Posterior cingulate gyrus (tissue), 11 donors: ENCODE results near the gene CIT.
"Not testable (repeated sequence)": the region's sequence is repeated elsewhere in the genome, so short reads cannot be mapped to it uniquely, and the experiment has no call there.

ENCODE experiments used
- DNase-seq, 10 donors: peaks; one replicate each; pipeline versions ENCODE4 v3.0.0 to v3.0.0-alpha.2; 2020 to 2021; ENCODE audit warnings: mixed read lengths in 3 of 10
- intact Hi-C: fragments of 100-400 bp; cut with DNase I; formaldehyde crosslinking; loops from one replicate; pipeline ENCODE4 v1.15.1; 2023

CIT gene, protein sequence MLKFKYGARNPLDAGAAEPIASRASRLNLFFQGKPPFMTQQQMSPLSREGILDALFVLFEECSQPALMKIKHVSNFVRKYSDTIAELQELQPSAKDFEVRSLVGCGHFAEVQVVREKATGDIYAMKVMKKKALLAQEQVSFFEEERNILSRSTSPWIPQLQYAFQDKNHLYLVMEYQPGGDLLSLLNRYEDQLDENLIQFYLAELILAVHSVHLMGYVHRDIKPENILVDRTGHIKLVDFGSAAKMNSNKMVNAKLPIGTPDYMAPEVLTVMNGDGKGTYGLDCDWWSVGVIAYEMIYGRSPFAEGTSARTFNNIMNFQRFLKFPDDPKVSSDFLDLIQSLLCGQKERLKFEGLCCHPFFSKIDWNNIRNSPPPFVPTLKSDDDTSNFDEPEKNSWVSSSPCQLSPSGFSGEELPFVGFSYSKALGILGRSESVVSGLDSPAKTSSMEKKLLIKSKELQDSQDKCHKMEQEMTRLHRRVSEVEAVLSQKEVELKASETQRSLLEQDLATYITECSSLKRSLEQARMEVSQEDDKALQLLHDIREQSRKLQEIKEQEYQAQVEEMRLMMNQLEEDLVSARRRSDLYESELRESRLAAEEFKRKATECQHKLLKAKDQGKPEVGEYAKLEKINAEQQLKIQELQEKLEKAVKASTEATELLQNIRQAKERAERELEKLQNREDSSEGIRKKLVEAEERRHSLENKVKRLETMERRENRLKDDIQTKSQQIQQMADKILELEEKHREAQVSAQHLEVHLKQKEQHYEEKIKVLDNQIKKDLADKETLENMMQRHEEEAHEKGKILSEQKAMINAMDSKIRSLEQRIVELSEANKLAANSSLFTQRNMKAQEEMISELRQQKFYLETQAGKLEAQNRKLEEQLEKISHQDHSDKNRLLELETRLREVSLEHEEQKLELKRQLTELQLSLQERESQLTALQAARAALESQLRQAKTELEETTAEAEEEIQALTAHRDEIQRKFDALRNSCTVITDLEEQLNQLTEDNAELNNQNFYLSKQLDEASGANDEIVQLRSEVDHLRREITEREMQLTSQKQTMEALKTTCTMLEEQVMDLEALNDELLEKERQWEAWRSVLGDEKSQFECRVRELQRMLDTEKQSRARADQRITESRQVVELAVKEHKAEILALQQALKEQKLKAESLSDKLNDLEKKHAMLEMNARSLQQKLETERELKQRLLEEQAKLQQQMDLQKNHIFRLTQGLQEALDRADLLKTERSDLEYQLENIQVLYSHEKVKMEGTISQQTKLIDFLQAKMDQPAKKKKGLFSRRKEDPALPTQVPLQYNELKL (N-terminal part only)

DNA sequence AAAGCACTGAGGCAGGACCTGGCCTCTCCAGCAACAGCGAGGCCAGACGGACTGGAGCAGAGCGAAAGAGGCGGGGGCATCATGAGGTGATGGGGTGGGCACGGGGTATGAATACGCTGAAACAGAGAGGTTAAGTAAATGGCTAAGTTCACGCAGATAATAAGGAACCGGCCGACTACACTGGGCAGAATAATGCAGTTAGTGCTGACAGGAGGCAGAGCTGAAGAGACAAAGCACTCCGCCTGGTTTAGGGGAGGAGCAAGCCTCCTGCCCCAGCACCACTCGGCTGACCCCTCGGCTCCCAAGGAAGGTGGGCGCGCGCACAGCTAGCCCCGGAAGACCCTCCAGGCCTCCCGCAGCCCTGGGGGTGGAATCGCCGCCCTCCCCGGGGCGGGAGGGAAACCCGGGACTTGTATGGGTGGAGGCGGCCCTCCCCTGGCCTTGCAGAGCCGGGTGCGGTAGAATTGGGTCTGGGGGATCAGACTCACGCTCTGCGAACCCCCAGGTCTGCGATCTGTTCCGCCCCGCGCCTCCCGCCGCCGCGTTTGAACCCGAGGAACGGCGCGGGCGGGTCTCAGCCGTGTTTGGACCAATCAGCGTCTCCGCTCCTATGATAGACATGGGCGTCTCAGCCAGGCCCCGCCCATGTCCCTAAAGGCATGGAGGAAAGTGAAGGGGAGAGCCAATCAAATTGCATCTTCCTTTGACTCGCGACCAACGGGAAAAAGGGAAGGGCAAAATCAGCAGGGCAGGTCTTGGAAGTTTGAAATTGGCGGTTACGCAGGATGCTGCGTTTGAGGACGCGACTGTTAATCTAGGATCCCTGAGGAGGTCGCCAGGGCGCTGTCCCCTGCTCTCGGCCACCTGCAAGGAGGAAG lies at the start of gene CIT:
Gene CIT (minus strand): TSS at position 560 of the 878 bp plus-strand sequence. CDS start 1,152 bp downstream, outside the sequence.
- intact Hi-C loops, result no loop called here
- peak; percentile 74 to 98 (median 87) for DNase-seq

DNA sequence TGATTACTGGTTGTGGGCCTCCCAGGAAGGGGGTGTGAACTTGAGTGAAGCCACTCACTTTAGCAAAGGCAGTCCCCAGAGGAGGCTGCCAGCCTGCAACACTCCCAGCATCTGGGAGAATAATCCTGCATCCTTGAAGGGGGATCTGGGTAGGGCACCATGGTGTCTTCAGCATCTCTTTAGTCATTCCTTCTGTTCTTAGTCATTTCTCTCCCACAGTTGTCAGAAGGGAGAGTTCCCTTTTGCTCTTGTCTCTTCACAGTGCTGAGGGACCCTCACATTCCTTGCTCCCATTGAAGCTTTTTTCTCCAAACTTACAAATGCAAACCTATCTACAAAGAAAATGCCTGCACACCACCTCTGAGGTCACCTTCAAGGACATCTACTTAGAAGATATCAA lies 48.1 kb upstream of the CIT start:
- DNase-seq, result no peak
- intact Hi-C loops, result no loop called here

DNA sequence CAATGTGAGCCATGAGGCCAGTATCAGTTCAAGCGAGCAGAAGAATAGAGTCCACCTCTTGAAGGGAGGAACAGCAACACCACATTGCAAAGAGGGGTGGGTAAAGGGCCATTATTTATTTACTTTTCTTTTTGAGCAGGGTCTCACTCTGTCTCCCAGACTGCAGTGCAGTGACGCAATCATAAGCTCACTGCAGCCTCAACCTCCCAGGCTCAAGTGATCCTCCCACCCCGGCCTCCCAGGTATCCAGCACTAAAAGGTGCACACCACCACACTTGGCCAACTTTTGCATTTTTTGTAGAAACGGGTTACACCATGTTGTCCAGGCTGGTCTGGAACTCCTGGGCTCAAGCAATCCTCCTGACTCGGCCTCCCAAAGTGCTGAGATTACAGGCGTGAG lies 42.9 kb upstream of the CIT start:
- no peak for DNase-seq
- intact Hi-C loops, result no loop called here

DNA sequence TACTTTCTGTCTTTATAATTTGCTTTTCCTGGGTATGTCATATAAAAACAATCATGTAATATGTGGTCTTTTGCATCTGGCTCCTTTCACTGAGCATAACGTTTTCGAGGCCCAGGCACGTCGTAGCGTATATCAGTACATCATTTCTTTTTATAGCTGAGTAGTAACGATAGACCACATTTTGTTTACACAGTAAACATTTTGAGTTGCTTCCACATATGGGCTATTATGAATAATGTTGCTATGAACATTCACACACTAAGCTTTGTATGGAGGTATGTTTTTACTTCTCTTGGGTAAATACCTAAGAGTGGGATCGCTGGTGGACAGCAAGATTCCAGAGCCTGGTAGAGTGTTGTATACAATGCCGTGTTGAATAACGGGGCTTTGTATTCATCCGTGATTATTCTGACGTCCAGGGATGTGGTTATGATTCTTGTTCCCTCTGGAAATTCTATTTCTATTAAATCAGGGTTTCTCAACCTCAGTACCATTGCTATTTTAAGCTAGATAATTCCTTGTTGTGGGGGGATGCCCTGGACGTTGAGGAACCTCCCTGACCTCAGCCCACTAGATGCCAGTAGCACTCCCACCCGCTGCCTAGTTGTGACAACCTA lies 38.9 kb upstream of the CIT start:
- no peak for DNase-seq
- intact Hi-C loops, result no loop called here

DNA sequence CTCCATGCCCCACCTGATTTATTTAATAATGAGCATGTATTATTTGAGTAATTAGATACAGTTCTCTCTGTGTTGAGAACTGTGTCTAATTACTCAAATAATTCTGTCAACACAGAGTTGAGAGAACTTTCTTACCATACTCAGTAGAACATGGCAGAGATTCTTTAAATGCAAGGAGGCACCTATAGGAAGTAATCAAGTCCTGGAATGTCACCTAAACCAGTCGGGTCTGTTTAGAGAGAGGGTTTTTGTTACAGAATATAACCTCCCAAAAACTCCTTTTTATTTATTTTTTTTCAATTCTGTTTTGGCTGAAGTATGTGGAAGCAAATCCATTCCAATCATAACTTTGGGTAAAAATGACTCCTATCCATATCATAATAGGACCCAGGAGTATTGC lies 37.5 kb upstream of the CIT start:
- no peak for DNase-seq
- intact Hi-C loops, result no loop called here

DNA sequence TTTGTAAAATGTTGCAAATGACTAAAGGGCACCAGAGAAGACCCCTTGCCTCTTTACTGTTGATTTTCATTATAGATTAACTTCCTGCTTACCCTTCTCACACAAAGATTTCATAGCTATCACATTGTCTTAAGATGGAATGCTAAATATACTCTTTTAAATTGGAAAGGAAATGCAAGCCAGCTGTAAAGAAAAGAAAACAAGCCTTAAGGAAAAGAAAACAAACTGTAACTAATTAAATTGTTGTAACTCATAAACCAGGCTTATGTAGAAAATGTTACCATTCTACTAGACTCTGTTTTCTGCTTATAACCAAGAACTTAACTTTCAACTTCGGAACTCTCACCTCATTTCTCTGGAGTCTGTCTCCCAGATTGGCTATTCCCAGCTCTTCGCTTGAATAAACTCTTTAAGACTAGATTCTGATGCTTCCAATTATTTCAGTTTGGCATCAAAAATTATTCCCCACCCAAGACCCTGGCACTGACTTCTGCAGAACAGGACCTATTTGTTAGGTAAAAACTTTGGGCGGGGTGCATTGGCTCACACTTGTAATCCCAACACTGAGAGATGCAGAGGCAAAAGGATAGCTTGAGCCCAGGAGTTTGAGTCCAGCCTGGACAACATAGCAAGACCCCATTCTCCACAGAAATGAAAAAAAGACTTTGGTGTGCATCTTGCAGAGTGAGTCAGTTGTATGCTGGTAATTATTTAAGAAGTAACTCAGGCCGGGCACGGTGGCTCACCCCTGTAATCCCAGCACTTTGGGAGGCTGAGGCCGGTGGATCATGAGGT lies 36.6 kb upstream of the CIT start:
- intact Hi-C loops, result no loop called here
- no peak for DNase-seq

DNA sequence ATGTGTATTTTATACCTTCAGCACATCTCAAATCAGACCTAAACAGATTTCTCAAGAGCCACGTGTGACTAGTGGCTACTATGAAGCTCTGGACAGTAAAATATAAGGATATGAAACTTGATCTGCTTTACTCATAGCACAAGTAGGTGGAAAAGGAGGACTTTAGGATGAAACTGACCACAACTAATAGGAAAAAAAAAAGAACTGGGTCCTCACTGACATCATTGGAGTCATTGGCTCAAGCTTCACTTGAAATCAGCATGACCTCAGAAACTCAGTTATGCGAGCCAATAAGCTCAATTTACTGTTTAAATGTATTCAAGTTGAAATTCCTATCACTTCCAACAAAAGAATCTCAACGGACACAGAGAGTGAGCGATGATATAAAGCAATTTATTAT lies 34.1 kb upstream of the CIT start:
- intact Hi-C loops, result no loop called here
- DNase-seq, result no peak

DNA sequence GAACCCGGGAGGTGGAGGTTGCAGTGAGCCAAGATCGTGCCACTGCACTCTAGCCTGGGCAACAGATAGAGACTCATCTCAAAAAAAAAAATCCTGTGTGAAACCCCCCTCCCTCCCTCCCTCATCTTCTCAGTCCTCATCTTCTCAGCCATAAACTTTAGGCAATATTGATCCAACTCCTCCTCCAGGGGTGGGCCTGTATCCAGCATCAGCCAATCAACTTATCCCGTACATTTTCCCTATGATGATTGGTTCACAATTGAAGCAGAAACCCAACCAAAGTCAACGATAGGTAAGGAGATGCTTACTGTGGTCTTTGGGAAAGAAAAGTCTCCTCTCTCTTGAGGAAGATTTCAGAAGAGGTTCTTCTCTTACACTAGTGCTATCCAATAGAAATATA lies 33.5 kb upstream of the CIT start:
- DNase-seq, result no peak
- intact Hi-C loops, result no loop called here

DNA sequence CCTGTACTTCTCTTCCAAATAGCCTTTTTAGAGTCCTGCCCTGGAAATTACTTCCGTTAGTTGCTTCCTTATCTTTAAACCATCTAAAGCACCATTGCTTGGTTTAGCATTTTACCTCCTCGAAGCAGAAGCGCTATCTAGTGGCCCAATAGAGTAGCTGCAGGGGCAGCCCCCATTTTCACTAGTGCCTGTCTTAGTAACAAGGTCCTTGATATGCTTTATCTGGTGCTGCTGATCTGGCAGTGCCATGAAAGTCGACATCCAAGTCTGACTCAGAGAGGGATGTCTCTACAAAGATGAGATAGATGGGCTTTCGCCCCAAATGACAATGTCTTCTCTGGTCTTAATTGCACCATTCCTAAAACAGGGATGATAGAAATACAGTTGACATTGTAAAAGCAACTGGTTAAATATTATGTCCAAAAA lies 25.0 kb upstream of the CIT start:
- intact Hi-C loops, result no loop called here
- peak; percentile 22 to 94 (median 64) for DNase-seq

DNA sequence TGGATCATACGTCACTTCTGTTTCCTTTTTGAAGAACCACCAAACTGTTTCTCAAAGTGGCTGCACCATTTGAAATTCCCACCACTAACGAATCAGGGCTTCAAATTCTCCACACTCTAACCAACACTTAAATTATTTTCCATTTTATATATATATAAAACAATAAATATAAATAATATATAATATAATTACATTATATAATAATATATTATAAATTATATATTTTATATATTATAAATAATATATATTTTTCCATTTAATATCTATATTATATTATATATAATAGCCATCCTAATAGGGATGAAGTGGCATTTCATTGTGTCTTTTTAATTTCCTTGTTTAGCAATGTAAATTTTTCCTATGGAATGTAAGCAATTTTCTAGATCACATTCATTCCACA lies 24.6 kb upstream of the CIT start:
- intact Hi-C loops, result no loop called here
- DNase-seq, result no peak

DNA sequence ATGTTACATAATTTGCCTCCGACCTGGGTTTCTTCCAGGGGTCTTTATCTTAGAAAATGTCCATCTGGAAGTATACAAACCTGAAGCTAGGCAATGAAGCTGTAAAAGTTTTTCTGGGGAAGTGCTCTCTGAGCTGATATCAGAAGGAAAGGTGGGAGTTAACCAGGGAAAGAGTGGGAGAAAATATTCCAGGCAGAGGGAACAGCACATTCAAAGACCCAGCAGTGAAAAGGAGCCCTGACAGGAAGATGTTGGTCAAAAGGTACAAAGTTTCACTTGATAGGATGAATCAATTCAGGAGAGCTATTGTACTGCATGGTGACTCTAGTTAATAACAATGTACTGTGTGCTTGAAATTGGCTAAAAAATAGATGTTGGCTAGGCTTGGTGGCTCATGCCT lies 17.8 kb upstream of the CIT start:
- intact Hi-C loops, result no loop called here
- no peak for DNase-seq

DNA sequence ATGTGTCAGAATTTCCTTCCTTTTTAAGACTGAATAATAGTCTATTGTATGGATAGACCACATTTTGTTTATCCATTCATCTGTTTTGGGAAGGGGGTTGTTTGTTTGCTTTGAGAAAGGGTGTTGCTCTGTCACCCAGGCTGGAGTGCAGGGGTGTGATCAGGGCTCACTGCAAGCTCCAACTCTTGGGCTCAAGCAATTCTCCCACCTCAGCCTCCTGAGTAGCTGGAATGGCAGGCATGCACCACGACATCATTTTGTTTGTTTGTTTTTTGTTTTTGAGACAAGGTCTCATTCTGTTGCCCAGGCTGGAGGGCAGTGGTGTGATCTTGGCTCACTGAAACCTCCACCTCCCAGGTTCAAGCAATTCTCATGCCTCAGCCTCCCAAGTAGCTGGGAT lies 15.5 kb upstream of the CIT start:
- intact Hi-C loops, DNase-seq: not testable (repeated sequence)

DNA sequence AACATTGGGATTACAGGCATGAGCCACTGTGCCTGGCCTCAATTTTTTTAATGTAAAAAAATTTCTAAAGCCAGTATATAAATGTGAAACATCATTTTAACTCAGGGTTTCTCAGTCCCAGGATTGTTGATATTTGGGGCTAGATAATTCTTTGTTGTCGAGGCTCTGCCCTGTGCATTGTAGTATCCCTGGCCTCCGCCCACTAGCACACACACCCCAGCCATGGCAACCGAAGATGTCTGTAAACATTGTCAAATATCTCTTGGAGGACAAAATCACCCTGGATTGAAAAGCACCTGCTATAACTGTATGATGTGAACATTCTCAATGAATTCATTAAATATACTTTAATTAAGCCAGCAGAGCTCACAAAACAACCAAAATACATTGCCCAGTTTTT lies 8.4 kb upstream of the CIT start:
- intact Hi-C loops, result no loop called here
- no peak for DNase-seq

DNA sequence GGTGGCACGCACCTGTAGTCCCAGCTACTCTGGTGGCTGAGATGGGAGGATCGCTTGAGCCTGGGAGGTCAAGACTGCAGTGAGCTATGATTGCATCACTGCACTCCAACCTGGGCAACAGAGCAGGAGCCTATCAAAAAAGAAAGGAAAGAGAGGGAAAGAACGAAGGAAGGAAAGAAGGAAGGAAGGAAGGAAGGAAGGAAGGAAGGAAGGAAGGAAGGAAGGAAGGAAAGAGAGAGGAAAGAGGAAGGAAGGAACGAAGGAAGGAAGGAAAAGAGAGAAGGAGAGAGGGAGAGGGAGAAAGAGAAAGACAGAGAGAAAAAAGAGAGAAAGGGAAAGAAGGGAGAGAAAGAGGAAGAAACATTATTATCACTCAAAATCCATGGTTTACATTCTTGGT lies 6.7 kb upstream of the CIT start:
- intact Hi-C loops, DNase-seq: not testable (repeated sequence)

DNA sequence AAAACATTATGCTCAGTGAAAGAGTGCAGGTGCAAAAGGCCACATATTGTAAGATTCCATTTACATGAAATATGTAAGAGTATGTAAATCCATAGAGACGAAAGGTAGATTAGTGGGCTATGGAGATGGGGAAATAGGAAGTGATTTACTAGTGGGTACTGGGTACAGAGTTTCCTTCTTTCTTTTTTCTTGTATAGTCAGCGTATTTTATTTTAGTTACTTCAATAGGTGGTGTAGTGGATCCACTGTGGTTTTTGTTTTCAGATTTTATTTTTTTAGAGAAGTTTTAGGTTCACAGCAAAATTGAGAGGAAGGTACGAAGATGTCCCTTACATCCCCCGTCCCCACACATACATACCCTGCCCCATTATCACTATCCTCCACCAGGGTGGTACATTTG lies 6.1 kb upstream of the CIT start:
- intact Hi-C loops, result no loop called here
- DNase-seq, result no peak

DNA sequence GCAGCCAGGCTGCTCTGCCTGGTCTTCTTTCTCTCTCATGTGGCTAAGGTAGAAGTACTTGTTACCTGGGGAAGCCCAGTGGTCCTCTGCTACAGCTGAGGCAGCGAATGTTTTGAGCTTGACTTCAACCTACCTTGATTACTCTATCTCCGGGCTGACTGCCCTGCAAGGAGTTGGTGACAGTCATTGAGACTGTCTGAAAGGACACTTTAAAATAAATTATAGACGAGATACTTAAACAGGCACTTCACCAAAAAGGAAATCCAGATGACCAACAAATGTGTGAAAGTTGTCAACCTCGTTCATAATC lies 474 bp upstream of the CIT start:
- intact Hi-C loops, result no loop called here

DNA sequence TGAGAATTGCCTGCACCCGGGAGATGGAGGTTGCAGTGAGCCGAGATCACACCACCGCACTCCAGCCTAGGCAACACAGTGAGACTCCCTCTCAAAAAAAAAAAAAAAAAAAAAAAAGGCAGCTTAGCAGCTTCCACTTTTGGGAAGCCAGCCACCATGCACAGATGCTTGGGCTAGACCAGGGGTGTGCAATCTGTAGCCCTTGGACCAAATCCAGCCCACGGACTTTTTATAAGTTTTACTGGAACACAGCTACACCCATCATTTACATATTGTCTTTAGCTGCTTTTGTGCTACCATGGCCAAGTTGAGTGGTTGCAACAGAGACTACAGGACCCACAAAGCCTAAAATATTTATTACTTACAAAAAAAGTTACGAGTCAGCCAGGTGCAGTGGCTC lies 6.7 kb downstream of the CIT start:
- intact Hi-C loops, result no loop called here
- no peak for DNase-seq

More for the DNA sequence above, 474 bp upstream of the CIT start:
- no peak for DNase-seq

DNA sequence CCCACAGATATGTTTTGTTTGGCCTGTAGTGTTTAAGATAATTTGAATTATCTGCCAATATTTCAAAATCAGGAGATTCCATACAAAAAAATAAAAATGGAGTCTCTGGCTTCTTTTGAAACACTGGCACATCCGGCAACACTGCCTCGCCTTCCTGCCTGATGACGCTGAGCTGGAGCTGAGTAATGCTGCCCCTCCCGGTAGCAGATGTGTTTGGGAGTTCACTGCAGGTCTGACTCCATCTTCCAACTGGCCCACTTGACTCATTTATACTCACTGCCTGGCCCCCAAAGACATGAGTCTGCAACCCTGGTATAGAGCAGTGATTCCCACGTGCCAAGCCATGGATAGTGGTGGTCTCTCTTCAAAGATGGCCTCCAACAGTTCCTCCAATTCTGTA lies 7.4 kb downstream of the CIT start:
- intact Hi-C loops, result no loop called here
- no peak for DNase-seq

DNA sequence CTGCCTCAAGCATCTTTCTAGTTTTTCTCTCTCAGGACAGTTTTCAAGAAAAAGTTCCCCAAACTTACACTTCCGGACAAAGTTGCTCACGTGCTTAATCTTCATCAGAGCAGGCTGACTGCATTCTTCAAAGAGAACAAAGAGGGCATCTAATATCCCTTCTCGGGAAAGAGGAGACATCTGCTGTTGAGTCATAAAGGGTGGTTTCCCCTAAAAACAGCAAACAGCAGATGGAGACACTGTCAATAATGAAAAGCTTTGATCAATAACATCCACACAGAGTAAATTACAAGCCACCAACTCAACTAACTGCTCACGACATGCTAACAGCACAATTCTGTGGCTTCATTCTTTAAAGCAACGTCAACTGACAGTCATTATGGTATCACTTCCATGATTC lies 8.1 kb downstream of the CIT start:
- no peak for DNase-seq
- intact Hi-C loops, result no loop called here
